Measurements from ENCODE around the gene MESD. TPM values are rescaled to one million over a fixed set of nuclear protein-coding genes. Genes with fewer than 3 reads are reported as not detected.

The MESD gene
- total and polyA plus RNA-seq, 9 of the 15 experiments (the other 6 are each of a cell fraction or from before 2014, with no cell fraction given), result 11.3 to 39.7 (median 22.8) TPM

DNA sequence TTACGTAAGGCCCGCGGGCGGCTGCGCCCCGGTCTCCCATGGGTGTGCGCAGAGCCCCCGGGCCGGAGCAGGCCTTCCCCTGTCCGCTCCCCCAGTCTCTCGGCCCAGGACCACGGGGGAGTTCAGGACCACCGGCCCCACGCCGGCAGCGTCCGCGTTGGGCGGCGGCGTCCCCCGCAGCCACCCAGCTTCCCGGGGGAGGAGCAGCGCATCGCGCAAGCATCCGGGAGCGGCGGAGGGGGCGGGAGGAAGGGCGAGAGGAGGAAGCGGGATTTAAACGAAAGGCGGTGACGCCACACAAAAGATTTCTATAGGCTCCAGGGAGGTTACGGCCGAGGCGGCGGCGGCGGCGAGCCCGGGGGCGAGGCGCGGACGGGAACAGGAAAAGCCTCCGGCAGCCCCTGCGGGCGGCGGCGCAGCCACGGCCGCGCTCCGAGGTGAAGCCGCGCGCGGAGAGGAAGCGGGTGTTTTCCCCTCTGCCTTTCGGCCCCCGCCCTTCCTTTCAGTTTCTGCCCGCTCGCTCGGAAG, 11.1 kb upstream of the MESD start, which contains the start of gene TLNRD1 (continued):
- TF ChIP-seq, protein P1, sequence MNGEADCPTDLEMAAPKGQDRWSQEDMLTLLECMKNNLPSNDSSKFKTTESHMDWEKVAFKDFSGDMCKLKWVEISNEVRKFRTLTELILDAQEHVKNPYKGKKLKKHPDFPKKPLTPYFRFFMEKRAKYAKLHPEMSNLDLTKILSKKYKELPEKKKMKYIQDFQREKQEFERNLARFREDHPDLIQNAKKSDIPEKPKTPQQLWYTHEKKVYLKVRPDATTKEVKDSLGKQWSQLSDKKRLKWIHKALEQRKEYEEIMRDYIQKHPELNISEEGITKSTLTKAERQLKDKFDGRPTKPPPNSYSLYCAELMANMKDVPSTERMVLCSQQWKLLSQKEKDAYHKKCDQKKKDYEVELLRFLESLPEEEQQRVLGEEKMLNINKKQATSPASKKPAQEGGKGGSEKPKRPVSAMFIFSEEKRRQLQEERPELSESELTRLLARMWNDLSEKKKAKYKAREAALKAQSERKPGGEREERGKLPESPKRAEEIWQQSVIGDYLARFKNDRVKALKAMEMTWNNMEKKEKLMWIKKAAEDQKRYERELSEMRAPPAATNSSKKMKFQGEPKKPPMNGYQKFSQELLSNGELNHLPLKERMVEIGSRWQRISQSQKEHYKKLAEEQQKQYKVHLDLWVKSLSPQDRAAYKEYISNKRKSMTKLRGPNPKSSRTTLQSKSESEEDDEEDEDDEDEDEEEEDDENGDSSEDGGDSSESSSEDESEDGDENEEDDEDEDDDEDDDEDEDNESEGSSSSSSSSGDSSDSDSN (IDR thresholded peaks at IDR 0.05; ENCODE audit: borderline replicate concordance in 1 of 2, low read depth in 2 of 2, low read length in 2 of 2), result peak in 1 of 2 experiments; percentile 73; a peak in 2 of 4 replicates
- TF ChIP-seq, protein P2, sequence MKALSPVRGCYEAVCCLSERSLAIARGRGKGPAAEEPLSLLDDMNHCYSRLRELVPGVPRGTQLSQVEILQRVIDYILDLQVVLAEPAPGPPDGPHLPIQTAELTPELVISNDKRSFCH (CRISPR knock-in tag; IDR thresholded peaks at IDR 0.05), result no peak
- TF ChIP-seq, protein P2 (tag; IDR thresholded peaks at IDR 0.05), result no peak
- TF ChIP-seq RAD21 (CRISPR knock-in tag; conservative IDR thresholded peaks at IDR 0.05 in 1 of 2, IDR thresholded peaks at IDR 0.05 in 1 of 2) (no peak), NRF1 (conservative IDR thresholded peaks at IDR 0.05 in 1 of 2, IDR thresholded peaks at IDR 0.05 in 1 of 2) (peak; percentile 59 to 67), MBD2 (IDR thresholded peaks at IDR 0.05; ENCODE audit: borderline replicate concordance, low read depth) (peak; percentile 25; the same call in 1 of the 2 replicates), ETV6 (IDR thresholded peaks at IDR 0.05; ENCODE audit: borderline replicate concordance in 1 of 2, low read depth in 2 of 2, low read length in 1 of 2) (no peak), ETV6 (CRISPR knock-in tag; IDR thresholded peaks at IDR 0.05; ENCODE audit: borderline replicate concordance) (no peak), HSF4 (CRISPR knock-in tag; IDR thresholded peaks at IDR 0.05; ENCODE audit: borderline replicate concordance) (no peak), ZNF707 (CRISPR knock-in tag; conservative IDR thresholded peaks at IDR 0.05) (no peak), CC2D1A (IDR thresholded peaks at IDR 0.05) (no peak), ZFP36 (IDR thresholded peaks at IDR 0.05; ENCODE audit: low read depth, low read length, partially characterized antibody) (no peak), MYBL2 (IDR thresholded peaks at IDR 0.05; ENCODE audit: low read depth) (no peak), MYBL2 (CRISPR knock-in tag; IDR thresholded peaks at IDR 0.05; ENCODE audit: borderline replicate concordance) (no peak), XRCC5 (IDR thresholded peaks at IDR 0.05; ENCODE audit: low read depth, low read length) (no peak), ZNF146 (CRISPR knock-in tag; IDR thresholded peaks at IDR 0.05; ENCODE audit: unreplicated experiment) (no peak), SUPT5H (IDR thresholded peaks at IDR 0.05) (peak; percentile 85), ZNF699 (CRISPR knock-in tag; IDR thresholded peaks at IDR 0.05; ENCODE audit: insufficient replicate concordance) (no peak), ZNF561 (CRISPR knock-in tag; conservative IDR thresholded peaks at IDR 0.05) (no peak), SRSF3 (IDR thresholded peaks at IDR 0.05; ENCODE audit: insufficient read depth, low read length) (0 out of 2 replicates have a peak, but pooled peaks have one; percentile 14), CBX3 (IDR thresholded peaks at IDR 0.05; ENCODE audit: borderline replicate concordance in 1 of 2, low read length in 2 of 2) (no peak), ELF2 (CRISPR knock-in tag; IDR thresholded peaks at IDR 0.05) (peak; percentile 62; the same call in 1 of the 2 replicates), SREBF1 (IDR thresholded peaks at IDR 0.05; ENCODE audit: borderline replicate concordance, low read depth, low read length) (no peak), ZKSCAN8 (CRISPR knock-in tag; IDR thresholded peaks at IDR 0.05) (no peak)
- TF ChIP-seq, protein P3, sequence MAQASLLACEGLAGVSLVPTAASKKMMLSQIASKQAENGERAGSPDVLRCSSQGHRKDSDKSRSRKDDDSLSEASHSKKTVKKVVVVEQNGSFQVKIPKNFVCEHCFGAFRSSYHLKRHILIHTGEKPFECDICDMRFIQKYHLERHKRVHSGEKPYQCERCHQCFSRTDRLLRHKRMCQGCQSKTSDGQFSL (CRISPR knock-in tag; IDR thresholded peaks at IDR 0.05), result no peak
- TF ChIP-seq, protein P3 (tag; IDR thresholded peaks at IDR 0.05), result no peak
